HG02623 (cell line): ENCODE data around the gene SRM.
"Not testable (repeated sequence)": the region's sequence is repeated elsewhere in the genome, so short reads cannot be mapped to it uniquely, and the experiment has no call there.

ENCODE experiments used
- ATAC-seq: cut with Tn5 transposase; IDR thresholded peaks from one replicate; pipeline ENCODE4 v1.9.1; 2021; ENCODE audit warnings: moderate library complexity; ENCODE audit not compliant: unreplicated experiment

SRM gene

GRCh38 chr1:11059968-11060830 lies at the start of gene SRM:
TSS of gene SRM (minus strand) at chr1:11060018. CDS start at chr1:11059943, 75 bp downstream.
- ATAC-seq: peak; percentile 88

DNA sequence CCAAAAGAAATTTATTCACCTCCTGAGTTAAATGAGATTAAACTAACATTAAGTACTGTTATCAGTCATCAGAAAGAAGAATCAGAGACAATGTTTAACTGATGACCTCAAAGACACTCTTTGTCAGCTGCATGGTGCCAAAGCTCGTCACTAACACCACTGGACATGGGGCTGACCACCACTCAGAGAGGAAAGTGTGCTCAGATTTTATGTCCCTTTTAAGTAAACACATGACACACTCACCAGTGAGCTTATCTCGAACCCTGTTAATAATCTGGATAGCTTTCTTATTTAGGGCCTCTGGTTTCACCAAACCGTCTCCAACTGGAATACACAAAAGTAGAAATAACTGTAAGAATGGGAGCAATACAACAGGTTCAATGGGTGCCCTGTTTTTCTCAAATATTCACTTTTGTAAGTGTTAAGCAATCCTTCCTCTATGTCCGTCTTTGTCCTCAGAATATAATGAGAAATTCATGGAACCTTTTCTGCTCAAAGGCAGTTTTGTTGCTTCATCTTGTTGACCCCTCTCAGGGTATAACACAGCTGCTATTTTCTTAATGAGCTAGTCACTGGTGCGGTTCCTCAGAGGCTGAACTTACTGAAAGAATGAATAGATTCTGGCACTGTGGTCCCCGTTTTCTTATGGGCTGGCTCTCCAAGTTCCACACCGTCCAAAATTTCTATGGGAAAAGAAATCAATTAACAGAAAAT lies 49.4 kb upstream of the SRM start:
- no peak for ATAC-seq

DNA sequence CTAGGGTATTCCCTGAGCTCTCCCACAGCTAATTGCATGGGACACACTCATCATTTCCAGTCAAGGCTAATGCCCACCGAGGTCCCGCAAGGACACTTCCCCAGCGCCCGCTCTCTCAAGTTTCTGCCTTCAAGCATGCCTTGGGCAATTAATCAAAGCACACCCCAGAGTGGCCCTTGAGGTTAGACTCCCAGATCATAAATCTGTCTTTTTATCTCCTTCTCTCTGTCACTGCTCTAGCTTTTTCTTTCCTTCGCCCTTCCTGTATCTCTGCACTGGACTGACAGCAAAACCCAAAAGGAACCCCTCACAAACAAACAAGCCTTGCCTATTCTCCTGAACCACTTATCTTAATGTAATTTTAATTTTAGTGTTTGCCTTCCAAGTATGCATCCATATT lies 47.8 kb upstream of the SRM start:
- ATAC-seq: no peak

DNA sequence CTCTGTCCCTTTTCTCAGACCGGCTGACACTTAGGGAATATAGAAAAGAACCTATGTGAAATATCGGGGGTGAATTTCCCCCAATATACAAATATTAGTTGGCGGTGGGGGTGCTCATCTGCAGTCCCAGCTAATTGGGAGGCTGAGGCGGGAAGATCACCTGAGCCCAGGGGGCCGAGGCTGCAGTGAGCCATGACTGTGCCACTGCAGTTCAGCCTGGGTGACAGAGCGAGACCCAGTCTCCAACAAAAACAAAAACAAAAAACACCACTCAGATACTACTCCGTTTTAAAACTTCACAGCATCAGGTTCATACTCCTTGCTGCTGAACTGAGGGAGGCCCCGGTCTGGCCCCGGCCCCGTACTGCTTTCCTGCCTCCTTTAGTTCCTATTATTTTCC lies 45.8 kb upstream of the SRM start:
- no peak for ATAC-seq

DNA sequence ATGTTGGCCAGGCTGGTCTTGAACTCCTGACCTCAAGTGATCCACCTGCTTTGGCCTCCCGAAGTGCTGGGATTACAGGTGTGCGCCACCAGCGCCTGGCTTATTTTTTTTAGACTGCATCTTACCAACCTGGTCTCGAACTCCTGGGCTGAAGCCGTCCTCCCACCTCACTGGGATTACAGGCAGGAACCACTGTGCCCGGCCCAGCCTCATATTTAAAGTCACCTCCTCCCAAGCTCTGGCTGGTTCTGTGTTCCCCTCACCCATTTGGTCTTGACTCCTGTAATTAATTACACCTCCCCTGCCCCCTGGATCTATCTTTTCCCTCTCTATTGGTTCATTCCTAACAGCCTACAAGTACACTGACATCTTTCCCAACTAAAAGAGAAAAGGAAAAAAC lies 41.5 kb upstream of the SRM start:
- ATAC-seq: no peak

- not testable (repeated sequence) for ATAC-seq
Measured at GRCh38 chr1:11100806-11101205, 41.0 kb upstream of the SRM start.

- ATAC-seq: no peak
Measured at GRCh38 chr1:11100149-11100493, 40.3 kb upstream of the SRM start.

- ATAC-seq: peak; percentile 89
Measured at GRCh38 chr1:11099310-11100148, 39.7 kb upstream of the SRM start, which contains the start of gene EXOSC10. TSS of gene EXOSC10 (minus strand) at chr1:11099869. CDS start at chr1:11099831, 38 bp downstream.

DNA sequence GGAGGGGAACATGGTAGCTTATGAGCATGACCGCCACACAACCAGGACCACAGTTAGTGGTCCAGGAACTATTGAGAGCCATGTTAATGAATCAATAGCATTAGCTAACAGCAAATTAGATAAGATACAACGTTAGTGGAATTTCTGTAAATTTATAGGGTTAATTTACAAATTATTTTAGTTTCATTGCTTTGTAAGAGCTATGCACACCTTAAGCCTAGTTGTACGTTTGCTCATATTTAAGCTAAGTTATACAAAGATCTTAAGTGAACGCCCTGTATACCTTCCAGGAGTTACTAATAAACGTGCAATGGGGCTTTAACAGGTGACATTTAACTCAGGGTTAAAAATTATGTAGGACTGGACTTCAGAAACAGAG lies 39.1 kb upstream of the SRM start:
- no peak for ATAC-seq

GRCh38 chr1:11083784-11084183 lies 24.0 kb upstream of the SRM start:
- ATAC-seq: not testable (repeated sequence)

DNA sequence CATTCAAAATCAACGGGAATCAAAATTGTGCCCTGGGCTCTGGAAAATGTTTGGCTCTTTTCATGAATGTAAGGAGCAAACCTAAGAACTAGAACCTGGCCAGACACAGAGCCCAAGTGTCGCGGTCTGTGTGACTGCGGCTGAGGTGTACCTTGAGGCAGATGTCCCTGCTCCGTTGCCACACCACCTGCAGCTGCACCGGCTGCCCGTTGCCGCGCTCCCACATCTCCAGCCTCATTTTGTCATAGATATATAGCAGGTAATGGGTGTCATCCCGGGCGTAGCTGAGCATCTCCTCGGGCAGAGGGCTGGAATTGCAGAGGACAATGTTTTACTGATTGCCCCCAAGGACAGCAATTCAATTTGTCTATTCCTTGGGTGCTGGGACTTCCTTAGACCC lies 21.1 kb upstream of the SRM start:
- ATAC-seq: no peak

GRCh38 chr1:11078631-11079030 lies 18.8 kb upstream of the SRM start:
- ATAC-seq: no peak

GRCh38 chr1:11073398-11073797 lies 13.6 kb upstream of the SRM start:
- ATAC-seq: not testable (repeated sequence)

DNA sequence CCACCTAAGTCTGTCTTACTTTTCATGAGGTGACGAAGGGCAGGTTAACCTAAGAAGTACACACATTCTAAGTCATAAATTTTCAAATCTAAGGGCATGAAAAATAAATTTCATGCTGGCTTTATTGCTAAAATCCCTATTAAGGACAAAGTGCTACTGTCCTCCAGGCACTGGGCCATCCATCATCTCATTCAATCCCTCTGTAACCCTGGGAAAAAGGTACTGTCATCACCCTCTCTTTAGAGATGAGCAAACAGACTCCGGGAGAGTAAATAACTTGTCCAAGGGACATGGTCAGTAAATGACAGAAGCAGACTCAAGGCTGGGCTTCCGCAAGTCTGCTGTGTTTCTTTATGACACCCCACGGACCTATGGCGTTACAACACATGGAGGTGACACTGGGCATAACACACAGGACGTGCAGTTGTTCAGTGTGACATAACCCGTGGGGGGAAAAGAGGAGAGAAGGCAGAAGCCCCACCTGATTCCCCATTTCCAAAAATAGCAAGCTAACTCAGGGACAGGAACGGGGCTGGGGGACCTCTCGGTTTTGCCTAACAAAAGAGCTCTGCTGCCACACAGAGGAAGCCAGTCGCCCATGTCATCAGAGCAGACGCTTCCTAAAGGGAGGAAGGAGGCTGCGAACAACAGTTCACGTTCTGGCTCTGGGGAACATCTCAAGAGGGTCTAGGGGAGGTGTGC lies 12.5 kb upstream of the SRM start:
- no peak for ATAC-seq

GRCh38 chr1:11071463-11072215 lies 11.8 kb upstream of the SRM start:
- no peak for ATAC-seq

- ATAC-seq: no peak
Measured at GRCh38 chr1:11070876-11071275, 11.1 kb upstream of the SRM start.

GRCh38 chr1:11068600-11069473 lies 9.0 kb upstream of the SRM start:
- no peak for ATAC-seq

DNA sequence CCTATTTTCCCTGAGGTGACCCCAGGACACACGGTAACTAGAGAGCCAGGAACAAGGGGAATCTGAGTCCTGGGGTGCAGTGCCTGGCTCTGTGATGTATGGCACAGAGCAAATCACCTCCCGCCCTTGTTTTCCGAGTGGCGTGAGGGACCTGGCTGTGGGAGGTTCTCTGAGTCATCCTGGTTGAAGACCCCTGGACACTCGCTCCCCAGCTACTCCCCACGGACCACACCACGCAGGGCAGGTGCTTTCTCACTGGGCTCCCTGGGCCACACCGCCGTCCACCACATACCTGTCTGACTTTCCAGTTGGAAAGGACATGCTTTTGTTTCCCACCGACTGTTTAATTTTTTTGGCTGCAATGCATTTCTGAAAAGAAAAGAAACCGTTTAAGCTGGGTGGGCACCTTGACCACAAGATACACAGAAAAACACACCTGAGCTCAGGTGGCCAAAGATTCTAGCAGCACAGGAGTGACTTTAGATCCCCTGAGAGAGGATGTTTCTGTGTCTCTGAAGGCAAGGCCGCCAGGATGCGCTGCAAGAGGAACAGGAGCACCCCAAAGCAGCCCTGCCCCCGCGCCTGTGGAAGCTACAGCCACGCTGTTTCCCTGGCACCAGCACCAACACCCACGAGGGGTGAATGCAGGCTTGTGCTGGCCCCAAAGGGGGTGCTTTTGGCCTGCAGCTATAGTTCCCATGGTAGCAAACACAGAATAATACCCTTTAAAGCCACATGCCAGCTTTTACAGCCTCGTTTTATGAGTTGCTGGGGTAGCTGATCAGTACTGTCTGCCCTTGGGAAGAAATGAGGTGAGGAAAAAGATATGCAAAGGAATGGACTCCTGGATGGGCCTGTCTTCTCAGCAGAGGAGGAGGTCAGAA lies 8.1 kb upstream of the SRM start:
- ATAC-seq: no peak
